ENCODE measurements around the gene IGFBPL1.
A peak's percentile ranks its signal among the peaks of the same experiment; 100 is the strongest.

Gene IGFBPL1

DNA sequence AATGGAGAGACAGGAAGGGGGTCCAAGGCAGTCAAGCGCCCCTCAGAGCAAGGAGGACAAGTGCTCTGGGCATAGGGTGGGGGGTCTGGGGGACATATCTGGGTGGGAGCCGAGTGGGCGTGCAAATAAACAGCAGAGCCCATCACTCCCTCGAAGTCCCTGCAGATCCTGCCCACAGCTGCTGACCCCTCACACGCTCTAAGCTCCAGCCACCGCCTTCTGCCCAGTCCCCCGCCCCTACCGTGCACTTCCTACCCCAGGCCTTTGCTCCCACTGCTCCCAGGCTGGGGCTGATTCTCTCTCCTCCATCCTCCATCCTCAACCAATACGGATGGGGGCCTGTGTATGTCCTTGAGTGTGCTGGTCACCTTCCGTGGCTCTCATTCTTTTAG lies 48.7 kb downstream of the IGFBPL1 start:
- DNase-seq, result no peak

DNA sequence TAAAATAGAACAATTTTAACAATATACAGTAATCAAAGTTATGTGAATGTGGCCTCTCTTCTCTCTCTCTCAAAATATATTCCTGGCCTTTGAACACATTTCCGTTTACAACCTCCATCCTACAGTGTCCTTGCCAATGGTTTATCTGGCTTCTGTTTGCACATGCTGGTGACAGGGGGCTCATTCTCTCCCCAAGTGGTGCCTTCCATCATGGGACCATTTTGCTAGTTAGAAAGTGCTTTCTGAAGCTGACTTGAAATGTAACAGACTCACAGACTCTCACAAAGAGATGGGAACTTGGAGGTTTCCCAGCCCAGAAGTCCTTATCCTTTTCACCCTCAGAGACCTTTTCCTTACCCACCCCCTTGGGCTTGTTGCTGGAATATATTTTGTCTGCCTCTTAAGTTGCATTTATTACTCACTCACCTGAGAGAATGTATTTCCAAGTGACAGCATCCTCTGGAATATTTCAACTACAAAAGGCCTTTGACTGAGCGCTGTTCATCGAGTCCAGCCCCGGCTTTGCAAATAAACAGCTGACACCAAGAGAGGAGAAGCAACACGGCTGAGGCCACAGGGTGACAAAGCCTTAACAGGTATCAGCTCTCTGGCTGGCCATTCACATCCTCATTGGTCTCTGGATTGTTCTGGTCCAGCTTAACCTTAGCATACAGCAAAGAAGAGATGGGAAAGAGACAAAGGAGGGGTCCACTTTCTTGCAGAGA lies 49.2 kb downstream of the IGFBPL1 start:
- no peak for DNase-seq

DNA sequence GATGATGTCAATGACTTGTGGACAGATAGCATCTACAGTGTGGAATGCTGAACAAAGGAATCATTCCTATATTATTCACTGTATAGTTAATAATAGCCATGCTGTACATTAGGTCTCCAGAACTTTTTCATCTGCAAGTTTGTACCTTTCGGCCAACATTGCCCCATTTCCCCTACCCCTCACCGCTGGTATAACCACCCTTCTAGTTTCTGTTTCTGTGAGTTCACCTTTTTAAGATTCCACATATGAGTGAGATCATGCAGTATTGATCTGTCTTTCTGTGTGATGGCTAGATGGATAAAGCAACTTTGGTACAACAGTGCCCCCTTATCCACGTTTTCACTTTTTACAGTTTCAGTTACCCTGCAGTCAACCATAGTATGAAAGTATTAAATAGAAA lies 50.6 kb downstream of the IGFBPL1 start:
- no peak for DNase-seq

DNA sequence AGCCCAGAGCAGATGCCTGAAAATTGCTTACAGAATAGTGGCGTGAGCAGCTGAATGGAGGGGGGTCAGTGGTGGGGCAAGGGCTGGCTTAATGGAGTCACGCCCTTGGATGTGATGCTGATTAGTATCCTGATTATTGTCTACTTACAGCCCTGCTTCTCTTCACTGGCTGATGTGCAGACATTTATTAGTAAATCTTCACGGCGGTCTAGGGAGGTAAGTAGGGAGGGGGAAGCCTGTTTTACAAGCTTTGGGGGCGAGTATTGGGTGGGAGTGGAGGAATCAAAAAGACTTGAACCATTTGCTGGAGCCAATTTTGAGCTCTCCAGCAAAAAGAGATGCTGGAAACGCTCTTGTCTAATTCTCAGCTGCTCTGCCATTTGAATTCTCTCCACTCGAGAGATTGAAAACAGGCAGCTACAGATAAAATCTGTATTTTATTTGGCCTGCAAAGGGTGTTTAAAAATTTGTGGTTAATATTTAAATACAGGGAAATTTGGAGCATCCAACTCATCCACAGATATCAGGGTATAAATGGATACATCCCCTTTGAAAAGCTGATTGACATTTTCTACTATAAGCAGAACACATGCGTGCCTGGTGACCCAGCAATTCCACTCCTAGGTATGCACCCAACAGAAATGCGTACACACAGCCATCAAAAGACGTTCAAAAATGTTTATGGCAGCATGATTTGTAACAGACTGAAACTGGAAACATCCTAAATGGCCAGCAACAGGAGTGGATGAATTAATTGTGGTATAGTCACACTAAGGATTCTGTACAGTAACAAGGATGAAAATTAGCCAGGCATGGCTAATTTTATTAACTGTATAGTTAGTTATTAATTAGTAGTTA lies 51.3 kb downstream of the IGFBPL1 start:
- DNase-seq, result no peak

DNA sequence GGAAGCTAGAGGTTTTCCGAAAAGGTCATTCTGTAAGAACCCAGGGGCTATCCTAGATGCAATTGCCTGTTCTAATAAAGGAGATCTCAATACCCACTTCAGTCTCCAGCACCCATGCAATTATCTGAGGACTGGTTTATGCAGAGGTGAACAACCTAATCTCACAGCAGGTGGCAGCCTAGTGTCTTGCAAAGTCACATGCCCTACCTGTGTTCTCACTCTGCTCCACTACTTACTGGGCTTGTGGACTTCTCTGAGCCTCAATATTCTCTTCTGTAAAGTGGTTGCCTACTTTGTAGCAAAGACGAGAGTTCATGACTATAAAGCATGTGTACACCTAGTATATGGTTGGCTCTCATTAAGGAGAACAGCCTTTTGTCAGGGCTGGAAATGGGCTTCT lies 52.8 kb downstream of the IGFBPL1 start:
- peak; percentile 37 for DNase-seq

DNA sequence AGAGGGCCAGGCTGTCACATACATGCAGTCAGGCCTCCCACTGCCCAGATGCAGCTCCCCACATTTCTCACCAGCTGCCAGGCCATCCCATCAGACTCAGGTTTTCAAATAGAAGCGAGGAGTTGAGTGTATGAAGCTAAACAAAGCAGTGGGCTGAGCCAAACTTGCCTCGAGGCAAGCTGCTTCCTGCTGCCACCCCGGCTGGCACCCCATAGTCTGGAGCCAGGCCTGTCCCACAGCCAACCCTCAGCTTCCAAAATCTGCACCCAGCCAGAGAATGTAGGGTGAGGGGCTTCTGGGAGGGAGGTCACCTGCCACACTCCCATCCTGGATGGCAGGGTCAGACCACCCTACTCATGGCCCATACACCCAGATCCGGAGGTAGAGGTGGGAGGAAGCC lies 54.1 kb downstream of the IGFBPL1 start:
- no peak for DNase-seq

DNA sequence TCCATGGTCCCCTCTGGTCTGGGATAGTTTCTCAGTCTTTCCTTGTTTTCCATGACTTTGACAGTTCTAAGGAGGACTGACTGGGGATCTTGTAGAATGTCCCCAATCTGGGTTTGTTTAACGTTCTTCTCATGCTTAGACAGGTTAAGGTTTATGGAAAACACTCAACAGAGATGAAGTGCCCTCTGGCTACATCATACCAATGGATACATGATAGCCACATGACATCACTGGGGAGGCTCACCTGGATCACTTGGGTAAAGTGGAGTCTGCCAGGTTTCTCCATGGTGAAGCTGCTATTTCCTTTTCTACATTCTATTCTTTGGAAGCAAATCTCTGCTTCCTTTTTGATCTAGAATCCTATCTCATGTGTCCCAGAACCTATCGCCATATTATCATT lies 55.5 kb downstream of the IGFBPL1 start:
- no peak for DNase-seq

DNA sequence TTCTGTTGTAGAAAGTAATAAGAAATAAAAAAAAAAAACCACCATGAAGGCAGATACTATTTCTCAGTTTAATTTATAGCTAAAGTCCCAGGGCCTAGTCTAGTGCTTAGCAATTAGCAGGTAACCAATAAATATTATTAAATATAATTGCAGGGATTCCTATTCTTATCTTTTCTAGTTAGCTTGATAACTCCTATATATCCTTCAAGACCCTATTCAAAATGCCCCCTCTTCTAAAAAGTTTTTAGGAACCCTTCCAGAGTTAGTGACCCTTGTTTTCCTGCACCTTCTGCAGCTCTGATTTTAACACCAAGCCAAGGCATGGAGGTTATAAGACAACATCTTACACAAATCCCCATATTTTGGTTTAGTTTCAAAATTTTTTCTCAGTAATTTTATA lies 56.4 kb downstream of the IGFBPL1 start:
- DNase-seq, result no peak

DNA sequence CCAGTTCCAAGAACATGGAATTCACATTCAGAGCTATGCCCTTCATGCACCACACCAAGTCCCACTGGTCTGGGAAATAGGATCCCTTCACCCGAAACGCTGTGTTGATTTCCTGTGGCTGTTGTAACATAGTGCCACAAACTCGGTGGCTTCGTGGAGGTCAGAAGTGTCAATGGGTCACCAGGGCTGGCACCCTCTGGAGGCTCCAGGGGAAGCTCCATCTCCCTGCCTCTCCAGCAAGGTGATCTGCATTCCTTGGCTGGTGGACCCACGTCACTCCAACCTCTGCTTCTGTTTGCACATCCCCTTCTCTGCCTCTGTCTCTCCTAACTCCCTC lies 60.7 kb downstream of the IGFBPL1 start:
- DNase-seq, result no peak

DNA sequence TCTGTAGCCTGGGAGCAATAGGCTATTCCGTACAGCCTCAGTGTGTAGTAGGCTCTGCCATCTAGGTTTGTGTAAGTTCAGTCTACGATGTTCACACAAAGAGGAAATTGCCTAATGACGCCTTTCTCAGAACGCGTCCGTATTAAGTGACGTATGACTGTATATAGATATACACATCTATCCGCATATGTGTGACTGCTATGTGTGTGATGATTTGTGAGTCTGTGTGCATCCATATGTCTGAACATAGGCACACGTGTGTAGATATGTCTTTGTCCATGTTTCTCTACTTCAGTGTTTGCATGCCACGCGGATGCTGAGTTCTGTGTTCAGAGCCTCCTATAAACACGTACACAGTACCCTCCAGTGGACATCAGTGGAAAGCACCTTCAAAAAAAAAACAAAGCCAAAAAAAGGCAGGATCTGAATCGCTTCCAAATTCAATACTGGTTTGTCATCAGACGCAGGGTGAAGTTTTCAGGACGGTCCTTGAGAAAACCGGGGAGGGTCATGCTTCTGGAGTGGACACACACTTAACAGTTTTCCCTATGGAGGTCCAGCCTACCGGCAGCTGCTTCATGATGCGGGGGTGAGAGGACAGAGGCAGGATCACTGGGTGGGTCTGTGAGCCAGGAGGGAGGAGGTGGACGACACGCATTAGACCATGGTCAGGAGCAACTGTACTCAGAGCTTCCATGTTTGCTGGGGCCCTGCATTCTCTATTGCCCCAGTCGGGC lies 61.2 kb downstream of the IGFBPL1 start:
- DNase-seq, result peak; percentile 23

DNA sequence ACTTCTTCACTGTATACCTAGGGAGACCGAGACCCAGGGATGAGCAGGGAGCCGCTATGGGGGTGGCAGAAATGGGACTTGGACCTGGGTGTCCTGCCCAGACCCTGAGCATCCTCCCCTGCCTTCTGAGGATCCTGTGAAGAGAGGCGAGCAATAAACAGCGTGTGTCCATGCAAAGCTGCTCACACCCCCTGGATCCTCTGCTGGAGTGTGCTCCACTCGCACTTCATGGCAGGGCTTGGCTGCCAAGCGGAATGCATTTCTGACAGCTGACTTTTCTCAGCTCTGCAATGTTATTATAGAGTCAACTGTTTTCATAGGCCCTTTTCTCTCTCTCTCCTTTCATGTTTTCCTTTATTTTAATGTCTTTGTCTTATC lies 62.8 kb downstream of the IGFBPL1 start:
- no peak for DNase-seq

DNA sequence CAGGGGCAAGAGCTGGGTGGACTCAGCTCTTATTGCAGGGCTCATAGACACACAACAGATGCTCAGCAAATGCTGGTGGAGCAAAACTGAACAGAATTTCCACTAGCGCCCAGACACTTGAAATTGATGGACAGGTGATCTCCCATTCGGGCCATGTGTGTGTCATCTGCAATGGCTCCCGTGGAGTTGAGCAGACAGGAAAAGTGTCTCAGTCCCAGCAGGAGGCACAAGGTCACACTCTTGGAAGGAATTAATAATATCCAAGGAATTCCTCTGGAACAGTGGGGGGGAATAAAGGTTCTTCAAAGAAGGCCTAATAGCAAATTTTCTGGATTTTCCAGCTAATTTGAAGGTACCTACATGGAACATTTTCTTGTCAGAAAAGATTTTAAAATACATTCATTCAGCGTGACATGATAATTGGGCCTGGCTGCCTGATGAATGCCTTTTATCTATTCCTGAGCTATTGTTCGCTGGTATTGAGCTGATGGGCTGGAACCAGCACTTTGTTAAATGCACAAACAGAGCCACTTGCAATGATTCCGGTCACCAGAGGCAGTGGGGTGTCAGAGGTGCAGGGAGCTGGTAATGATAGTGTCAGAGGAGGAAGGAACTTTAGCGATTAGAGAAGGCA lies 63.3 kb downstream of the IGFBPL1 start:
- no peak for DNase-seq

DNA sequence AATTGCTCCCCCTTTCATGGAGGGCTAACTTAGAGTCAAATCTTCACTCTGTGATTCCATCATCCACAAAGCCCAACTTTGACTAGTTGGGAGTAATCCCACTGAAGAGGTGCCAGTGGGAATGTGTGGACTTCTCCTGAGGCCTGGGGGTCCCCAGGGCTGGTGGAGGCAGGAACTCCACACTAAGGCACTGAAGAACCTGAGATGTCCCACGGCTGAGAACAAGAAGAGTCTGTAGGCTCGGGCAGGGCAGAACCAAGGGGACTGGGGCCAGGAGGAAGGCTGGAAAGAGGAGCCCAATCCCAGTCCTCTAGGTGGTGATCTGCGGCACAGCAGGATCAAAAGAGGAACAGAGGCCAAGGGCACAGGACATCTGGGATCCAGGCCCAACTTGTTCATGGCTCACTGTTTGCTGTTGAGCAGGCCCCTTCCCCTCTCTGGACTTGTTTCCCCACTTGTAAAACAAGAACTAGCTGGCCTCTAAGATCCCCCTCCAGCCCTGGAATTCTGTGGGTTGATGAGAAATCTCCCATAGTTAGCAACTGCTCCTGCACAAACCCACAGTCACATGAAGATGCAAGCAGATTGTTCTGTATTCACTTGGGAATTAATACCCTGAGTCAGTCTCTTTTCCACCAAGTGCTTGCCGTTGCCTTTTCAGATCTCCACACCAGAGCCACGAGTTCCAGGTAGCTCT lies 64.4 kb downstream of the IGFBPL1 start:
- no peak for DNase-seq

DNA sequence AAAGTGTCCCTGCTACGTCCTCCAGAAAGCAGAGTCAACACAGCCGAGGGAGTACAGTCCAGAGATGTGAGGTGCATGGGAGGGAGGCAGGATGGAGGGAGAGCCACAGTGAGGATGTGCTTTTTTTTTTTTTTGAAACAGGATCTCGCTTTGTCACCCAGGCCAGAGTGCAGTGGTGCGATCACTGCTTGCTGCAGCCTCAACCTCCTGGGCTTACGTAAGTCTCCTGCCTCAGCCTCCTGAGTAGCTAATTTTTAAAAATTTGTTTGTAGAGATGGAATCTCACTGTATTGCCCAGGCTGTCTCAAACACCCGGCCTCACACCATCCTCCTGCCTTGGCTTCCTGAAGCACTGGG lies 65.0 kb downstream of the IGFBPL1 start:
- no peak for DNase-seq

DNA sequence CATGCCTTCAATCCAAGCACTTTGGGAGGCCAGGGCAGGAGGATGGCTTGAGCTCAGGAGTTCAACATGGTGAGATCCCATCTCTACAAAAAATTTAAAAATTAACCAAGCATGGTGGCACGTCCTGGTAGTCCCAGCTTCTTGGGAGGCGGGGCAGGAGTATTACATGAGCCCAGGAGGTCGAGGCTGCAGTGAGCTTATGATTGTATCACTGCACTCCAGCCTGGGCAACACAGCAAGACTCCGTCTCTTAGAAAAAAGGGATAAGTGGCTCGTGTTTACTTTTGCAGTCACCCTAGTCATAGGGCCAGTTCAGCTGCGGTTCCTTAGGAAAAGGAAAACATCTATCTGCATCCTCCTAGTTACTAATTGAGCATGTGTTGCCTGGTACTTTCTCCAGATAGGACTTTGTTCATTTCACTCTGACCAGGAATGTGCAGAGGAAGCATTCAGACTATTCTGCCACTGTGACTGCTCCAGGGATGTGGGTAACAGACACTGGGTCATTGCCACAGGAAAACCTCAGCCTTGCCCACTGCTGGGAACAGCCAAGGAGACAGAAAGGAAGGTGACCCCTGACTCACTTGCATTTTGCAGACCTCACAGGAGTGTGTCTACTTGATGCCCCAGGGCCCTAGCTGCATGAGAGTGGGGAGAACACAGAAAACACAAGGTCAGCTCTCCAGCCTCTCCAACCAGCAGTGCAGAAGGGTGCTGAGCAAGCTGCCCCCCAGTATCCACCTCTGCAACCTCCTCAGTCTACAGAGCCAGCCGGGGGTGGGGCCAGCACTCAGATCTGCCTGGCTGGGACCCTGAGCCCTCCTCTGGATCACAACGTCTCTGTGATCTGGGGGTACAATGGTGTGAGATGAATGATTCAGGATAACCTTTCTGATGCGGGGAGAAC lies 65.6 kb downstream of the IGFBPL1 start:
- no peak for DNase-seq

DNA sequence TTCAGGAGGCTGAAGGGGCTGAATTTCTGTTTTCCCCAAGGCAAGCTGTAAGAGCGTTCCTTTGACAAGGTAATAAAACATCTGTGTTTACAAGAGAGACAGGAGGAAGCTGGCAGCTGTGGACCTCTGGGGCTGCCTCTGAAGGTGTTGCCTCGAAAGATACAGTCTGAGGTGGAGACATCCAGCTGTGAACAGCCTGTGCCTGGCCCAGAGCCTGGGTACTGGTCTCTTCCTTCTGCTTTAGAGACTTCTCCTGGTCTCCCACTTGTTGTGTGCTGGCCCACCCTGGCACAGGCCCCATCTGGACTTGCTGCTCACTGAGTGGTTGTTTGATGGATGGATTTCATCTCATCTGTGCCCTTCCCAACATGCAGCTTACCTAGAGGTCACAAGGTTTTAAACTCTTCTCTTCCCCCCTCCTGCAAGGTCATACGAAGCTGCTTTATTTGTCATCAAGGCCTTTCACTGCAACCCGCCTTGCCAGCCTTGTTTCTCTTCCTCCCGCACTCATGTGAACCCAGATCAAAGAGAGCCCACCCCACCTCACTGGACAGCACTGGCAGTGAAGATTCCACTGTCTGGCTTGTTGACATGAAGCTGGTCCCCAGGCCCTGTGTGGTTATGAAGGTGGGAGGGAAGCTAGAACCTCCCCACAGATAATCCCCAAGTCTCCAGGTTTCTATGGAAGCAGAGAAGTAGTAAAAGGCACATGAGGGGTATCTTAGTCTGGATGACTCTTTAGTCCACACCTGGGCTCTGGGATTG lies 66.7 kb downstream of the IGFBPL1 start:
- DNase-seq, result no peak

DNA sequence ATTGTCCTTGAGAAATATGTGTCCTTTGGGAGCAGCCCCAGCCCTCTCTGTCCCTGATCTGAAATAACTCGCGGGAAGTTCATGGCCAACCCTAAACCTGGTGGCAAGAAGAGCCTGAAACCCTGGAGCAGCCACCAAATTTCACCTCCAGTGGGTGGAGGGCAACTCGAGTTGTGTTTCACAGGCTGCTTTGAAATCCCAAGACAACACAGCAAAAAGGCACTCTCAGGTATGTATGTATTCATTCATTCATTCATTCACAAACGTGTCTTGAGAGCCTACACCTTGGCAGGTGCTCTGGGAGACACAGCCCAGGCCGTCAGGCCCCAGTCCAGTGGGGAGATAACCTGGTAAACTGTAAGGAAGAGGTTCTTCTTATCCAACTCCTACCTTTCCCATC lies 67.4 kb downstream of the IGFBPL1 start:
- DNase-seq, result no peak

All from CD4-positive, alpha-beta T cell treated with Interleukin-17A for 1 hour (primary cell).